Stimulated activated CD8-positive, alpha-beta memory T cell treated with anti-CD3 and anti-CD28 coated beads, Interleukin-4, amount 100 ng/mL, for 24 hours (primary cell): ENCODE results near the gene PRAMEF10.
"Not testable (repeated sequence)": the region's sequence is repeated elsewhere in the genome, so short reads cannot be mapped to it uniquely, and the experiment has no call there.

Experiments
- DNase-seq: peaks from one replicate; pipeline ENCODE4 v3.0.0-alpha.2; 2020; ENCODE audit warnings: low read depth

PRAMEF10 gene, protein sequence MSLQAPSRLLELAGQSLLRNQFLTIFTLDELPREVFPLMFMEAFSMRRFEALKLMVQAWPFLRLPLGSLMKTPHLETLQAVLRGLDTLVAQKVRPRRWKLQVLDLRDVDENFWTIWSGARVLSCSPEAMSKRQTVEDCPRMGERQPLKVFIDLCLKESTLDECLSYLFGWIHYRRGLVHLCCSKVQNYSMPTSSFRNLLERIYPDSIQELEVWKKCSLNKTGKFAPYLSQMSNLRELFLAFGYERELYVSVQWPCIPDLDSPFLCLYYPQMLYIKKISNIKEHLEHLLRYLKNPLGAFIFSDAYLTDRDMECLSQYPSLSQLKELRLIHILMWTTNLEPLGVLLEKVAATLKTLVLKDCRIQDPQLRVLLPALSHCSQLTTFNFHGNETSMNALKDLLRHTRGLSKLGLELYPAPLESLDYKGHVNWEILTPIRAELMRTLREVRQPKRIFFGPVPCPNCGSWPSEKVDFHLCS

GRCh38 chr1:12898170-12898569 is at the start of gene PRAMEF10:
TSS of gene PRAMEF10 (minus strand) at chr1:12898270. CDS start at chr1:12895847, 2,423 bp downstream.
- not testable (repeated sequence) for DNase-seq

DNA sequence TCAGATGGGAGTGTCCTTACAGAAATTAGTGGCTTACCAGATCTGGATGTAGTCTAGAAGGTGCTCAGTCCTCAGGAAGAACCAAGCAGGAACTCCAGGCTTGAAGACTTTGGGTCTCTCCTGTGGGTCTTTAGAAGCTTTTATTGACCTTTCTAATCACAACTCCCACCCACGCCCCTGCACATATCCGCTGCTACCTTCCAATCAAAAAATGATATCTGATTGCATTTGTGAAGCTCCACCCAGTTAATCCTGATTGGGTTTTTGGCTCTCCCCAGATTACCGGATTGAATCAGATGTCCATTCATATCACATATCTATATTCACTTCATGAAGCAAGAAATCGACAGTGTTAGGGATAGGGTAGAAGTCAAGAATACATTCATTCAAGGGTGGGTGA is 49.4 kb upstream of the PRAMEF10 start, which contains the start of gene PRAMEF6:
Gene PRAMEF6 (minus strand): TSS at position 101 of the 400 bp plus-strand sequence. CDS start 5,062 bp downstream, outside the sequence.
- DNase-seq: not testable (repeated sequence)

DNA sequence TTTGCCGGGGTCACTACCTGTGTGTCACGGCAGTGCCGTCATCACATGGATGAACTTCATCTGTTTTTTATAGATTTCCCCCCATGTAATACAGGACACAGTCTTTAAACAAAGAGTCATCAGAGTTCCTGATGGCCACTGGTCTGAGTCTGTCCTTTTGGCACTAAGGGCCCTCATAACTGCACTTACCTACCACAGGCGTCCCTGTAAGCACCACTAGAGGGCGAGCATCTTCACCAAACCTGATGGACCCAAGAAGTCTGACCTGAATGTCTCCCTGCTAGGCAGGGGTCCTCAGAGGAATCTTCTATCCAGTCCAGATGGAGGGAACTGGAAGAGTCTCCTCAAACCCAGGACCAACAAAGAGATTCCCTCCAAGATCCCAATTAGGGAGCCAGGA is 26.3 kb upstream of the PRAMEF10 start:
- DNase-seq: not testable (repeated sequence)

GRCh38 chr1:12921749-12922148 is 23.7 kb upstream of the PRAMEF10 start:
- not testable (repeated sequence) for DNase-seq

GRCh38 chr1:12916310-12916709 is 18.2 kb upstream of the PRAMEF10 start, which contains the start of gene PRAMEF7:
TSS of gene PRAMEF7 (plus strand) at chr1:12916610. CDS start at chr1:12917693, 1,083 bp downstream.
- DNase-seq: not testable (repeated sequence)

DNA sequence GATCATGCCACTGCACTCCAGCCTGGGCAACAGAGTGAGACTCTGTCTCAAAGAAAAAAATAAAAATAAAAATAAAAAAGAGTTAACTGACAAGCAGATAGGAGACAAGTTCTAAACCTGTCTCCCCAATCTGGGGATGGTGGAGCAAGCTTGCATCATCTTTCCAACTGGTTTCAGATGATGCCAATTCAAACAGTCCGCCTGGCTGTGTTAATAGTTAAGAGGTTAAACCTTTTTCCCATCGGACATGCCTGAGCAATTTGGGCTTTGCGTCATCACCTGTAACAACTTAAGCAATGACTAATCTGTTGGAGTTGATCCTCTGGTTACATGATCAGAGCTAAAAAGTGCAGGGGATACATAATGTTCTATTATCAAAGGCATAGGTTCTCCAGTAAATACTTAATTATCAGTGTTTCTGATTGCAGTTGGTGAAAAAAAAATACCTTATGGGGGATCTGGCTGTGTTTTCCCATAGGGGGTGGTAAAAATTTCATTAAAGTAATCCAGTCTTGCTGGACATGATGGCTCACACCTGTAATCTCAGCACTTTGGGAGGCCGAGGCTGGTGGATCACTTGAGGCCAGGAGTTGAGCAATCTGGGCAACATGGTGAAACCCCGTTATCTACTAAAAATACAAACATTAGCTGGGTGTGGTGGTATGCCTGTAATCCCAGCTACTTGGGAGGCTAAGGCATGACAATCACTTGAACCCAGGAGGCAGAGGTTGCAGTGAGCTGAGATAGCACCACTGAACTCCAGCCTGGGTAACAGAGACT is 5.9 kb upstream of the PRAMEF10 start:
- not testable (repeated sequence) for DNase-seq

DNA sequence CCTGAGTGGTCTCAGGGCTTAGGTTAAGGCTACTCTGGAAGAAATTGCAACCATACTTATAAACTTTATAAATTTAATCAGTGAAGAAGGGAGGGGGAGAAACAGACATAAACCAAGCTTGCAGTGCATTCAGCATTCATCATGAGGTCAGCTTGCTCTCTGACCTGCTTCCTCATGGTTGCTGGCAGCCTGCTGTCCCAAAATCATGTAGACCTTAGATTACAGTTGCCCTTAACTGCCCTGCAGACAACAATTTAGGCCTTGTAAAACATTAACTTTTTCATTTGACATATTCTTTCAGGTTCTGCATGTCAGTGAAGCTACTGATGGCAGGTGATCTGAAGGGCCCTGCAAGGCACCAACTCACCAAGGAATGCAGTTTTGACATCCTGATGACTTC is 1.1 kb upstream of the PRAMEF10 start:
- not testable (repeated sequence) for DNase-seq

GRCh38 chr1:12886101-12886500 is 12.0 kb downstream of the PRAMEF10 start, which contains the start of gene PRAMEF4:
TSS of gene PRAMEF4 (minus strand) at chr1:12886201. CDS start at chr1:12883394, 2,807 bp downstream.
- DNase-seq: not testable (repeated sequence)

DNA sequence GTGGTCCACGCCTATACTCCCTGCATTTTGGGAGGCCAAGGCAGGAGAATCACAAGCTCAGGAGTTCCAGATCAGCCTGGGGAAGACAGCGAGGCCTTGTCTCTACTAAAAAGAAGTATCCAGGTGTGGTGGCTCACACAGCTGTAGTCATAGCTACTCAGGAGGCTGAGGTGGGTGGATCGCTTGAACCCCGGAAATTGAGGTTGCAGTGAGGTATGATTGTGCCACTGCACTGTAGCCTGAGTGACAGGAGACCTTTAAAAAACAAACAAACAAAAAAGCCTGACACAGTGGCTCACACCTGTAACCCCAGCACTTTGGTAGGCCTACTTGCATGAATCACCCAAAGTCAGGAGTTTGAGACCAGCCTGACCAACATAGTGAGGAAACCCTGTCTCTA is 19.6 kb downstream of the PRAMEF10 start:
- not testable (repeated sequence) for DNase-seq

GRCh38 chr1:12863131-12863880 is 34.8 kb downstream of the PRAMEF10 start:
- DNase-seq: not testable (repeated sequence)

DNA sequence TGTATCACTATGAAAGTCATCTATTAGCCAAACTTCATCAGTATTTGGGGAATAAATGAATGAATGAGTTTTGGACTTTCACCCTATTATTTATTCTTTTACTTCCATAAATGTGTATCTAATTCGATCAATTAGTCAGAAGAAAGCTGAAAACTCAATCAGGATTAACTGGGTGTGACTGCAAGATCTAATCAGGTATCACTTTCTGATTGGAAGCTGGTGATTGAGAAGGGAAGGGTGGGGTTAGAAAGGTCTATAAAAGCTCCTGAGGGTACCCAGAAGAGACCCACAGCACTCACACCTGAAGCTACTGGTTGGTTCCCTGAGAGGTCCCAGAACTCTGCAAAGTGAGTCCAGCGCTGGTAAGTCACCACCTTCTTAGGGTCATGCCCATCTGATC is 41.3 kb downstream of the PRAMEF10 start, which contains the start of gene PRAMEF2:
Gene PRAMEF2 (plus strand): TSS at position 301 of the 400 bp plus-strand sequence. CDS start 1,924 bp downstream, outside the sequence.
- not testable (repeated sequence) for DNase-seq

GRCh38 chr1:12851779-12852178 is 46.3 kb downstream of the PRAMEF10 start:
- DNase-seq: no peak

DNA sequence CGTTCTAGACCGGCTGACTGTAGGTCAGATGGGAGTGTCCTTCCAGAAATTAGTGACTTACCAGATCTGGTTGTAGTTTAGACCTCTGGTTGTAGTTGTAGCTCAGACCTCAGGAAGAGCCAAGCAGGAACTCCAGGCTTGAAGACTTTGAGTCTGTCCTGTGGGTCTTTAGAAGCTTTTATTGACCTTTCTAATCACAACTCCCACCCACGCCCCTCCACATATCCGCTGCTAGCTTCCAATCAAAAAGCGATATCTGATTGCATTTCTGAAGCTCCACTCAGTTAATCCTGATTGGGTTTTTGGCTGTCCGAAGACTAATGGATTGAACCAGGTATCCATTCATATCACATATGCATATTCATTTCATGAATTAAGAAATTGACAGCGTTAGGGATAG is 49.5 kb downstream of the PRAMEF10 start, which contains the start of gene HNRNPCL1:
Gene HNRNPCL1 (minus strand): TSS at position 101 of the 400 bp plus-strand sequence. CDS start 431 bp downstream, outside the sequence.
- DNase-seq: not testable (repeated sequence)
